Astrocyte of the cerebellum (primary cell): Measurements from ENCODE around the gene DTD2.

Experiments used
- DNase-seq: peaks from one replicate; pipeline ENCODE4 v3.0.0-alpha.2; 2011; ENCODE audit warnings: low read depth
- H3K4me3 ChIP-seq: 2 replicates; pipeline ENCODE4 v1.5.1; 2011; ENCODE audit warnings: mild to moderate bottlenecking, low read depth, low read length, moderate library complexity
- CTCF ChIP-seq: IDR thresholded peaks from 2 replicates; pipeline ENCODE4 v1.5.1; 2012; ENCODE audit warnings: low read length, low read depth, moderate library complexity, mild to moderate bottlenecking; ENCODE audit errors: missing control alignments
- in situ Hi-C: cut with HindIII; loops from 2 replicates; pipeline ENCODE4 v1.10.0; 2017; ENCODE audit warnings: low sequenced_read_pairs

The DTD2 gene

GRCh38 chr14:31430634-31431264 is 26.6 kb downstream of the DTD2 start:
- in situ Hi-C loops: no loop called here
- TF ChIP-seq CTCF: no peak
- DNase-seq: no peak

GRCh38 chr14:31429791-31430190 is 27.5 kb downstream of the DTD2 start:
- in situ Hi-C loops: no loop called here
- DNase-seq: no peak
- H3K4me3 ChIP-seq: no peak overlapping the region
- no peak for TF ChIP-seq CTCF

More at GRCh38 chr14:31430634-31431264, 26.6 kb downstream of the DTD2 start:
- no peak overlapping the region for H3K4me3 ChIP-seq

DNA sequence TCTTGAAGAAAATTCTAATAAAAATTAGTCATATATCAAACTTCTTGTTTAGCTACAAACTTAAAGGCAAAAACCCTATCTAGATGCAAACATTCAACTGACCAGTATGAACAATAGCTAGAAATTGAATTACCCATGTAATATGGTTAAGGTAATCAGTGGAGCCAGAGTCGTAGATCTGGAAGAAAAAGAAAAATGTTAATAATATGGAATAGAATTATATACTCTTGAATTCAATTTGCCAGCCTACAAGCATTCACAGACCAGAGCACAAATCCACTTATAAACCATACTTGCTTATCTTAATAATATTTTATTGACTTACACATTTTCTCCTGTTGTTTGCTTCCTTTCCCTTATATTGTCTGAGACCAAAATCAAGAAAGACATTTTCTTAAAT is 29.3 kb downstream of the DTD2 start:
- no peak overlapping the region for H3K4me3 ChIP-seq
- in situ Hi-C loops: no loop called here
- DNase-seq: no peak
- no peak for TF ChIP-seq CTCF

- H3K4me3 ChIP-seq: no peak overlapping the region
- no peak for DNase-seq
- TF ChIP-seq CTCF: no peak
- in situ Hi-C loops: no loop called here
These were observed 30.6 kb downstream of the DTD2 start for GRCh38 chr14:31426663-31427062.

DNA sequence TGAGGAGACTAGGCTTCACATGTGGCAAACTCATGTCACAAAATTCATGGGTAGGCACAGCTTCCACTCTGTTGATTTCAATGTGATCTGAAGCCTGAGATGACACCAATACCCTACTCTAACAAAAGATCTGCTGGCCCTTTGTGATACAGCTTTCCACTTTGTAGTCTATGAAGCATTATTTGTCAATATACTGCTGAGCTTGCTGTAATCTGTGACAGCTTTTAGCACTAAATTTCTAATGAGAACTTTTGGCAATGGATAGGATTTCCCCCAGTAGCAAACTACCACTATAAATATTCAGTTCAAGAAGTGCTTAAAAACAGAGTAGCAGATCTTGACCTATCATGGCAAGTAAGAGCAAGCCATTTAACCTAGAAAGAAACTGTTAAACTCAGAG is 31.4 kb downstream of the DTD2 start:
- no peak overlapping the region for H3K4me3 ChIP-seq
- no peak for DNase-seq
- in situ Hi-C loops: no loop called here
- TF ChIP-seq CTCF: no peak

- no peak for TF ChIP-seq CTCF
- no peak for DNase-seq
- in situ Hi-C loops: no loop called here
- H3K4me3 ChIP-seq: no peak overlapping the region
These were observed 36.1 kb downstream of the DTD2 start for GRCh38 chr14:31421200-31421599.
